Hepatocyte (in vitro differentiated cells): ENCODE results near the gene PPME1.

Experiments used
- EZH2phosphoT487 ChIP-seq: fragments of 200-600 bp; sonication (generic); IDR thresholded peaks from one replicate; pipeline ENCODE4 v1.6.1; 2018; ENCODE audit warnings: antibody characterized with exemption, mild to moderate bottlenecking, low read depth, moderate library complexity; ENCODE audit not compliant: unreplicated experiment, severe bottlenecking
- TF ChIP-seq, protein P1 (sequence below): fragments of 200-600 bp; sonication (generic); IDR thresholded peaks from 2 replicates; pipeline ENCODE4 v1.5.1; 2016; ENCODE audit warnings: antibody characterized with exemption, mild to moderate bottlenecking; ENCODE audit not compliant: poor library complexity

DNA sequence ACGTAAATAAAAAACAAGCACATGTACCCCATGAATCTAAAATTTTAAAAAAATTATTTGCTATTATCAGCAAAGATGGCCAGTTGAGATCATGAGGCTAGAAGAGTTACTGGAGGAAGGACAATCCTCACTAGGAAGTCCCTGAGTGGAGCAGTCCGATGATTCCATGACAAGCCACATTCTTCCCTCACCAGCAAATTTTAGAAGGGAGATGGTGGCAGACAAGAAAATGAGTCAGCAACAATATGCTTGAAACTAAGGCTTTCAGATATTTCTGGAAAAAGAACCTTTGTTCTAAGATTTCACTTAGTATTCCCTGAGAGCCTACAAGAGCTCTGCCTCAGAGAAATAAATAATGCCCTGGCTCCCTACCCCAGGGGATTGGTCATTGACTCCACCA is 105.5 kb downstream of the PPME1 start:
- TF ChIP-seq, protein P1, sequence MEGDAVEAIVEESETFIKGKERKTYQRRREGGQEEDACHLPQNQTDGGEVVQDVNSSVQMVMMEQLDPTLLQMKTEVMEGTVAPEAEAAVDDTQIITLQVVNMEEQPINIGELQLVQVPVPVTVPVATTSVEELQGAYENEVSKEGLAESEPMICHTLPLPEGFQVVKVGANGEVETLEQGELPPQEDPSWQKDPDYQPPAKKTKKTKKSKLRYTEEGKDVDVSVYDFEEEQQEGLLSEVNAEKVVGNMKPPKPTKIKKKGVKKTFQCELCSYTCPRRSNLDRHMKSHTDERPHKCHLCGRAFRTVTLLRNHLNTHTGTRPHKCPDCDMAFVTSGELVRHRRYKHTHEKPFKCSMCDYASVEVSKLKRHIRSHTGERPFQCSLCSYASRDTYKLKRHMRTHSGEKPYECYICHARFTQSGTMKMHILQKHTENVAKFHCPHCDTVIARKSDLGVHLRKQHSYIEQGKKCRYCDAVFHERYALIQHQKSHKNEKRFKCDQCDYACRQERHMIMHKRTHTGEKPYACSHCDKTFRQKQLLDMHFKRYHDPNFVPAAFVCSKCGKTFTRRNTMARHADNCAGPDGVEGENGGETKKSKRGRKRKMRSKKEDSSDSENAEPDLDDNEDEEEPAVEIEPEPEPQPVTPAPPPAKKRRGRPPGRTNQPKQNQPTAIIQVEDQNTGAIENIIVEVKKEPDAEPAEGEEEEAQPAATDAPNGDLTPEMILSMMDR = no peak
- TF ChIP-seq EZH2phosphoT487 = no peak
